ENCODE measurements around the gene NTM.

DNA sequence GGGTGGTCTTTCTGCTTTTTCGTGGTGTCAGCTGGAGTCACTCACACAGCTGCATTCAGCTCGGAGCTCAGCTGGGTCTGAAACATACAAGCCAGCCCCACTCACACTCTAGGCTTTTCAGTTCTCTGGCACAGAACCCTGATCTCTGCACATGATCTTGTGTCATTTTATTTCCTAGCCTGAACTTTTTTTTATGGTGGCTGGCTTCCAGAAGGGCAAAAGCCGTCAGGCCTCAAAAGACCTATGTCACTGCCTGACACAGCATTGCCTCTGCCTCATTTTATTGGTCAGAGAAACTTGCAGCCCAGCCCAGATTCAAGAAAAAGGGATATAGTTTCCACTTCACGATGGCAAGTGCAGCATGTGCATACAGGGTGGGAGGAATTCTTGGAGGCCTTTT is 117.8 kb downstream of the NTM start:
- TF ChIP-seq, protein P1, sequence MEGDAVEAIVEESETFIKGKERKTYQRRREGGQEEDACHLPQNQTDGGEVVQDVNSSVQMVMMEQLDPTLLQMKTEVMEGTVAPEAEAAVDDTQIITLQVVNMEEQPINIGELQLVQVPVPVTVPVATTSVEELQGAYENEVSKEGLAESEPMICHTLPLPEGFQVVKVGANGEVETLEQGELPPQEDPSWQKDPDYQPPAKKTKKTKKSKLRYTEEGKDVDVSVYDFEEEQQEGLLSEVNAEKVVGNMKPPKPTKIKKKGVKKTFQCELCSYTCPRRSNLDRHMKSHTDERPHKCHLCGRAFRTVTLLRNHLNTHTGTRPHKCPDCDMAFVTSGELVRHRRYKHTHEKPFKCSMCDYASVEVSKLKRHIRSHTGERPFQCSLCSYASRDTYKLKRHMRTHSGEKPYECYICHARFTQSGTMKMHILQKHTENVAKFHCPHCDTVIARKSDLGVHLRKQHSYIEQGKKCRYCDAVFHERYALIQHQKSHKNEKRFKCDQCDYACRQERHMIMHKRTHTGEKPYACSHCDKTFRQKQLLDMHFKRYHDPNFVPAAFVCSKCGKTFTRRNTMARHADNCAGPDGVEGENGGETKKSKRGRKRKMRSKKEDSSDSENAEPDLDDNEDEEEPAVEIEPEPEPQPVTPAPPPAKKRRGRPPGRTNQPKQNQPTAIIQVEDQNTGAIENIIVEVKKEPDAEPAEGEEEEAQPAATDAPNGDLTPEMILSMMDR (IDR thresholded peaks at IDR 0.05; ENCODE audit: insufficient read depth, low read length) = no peak
- no peak for TF ChIP-seq POLR2AphosphoS5 (IDR thresholded peaks at IDR 0.05; ENCODE audit: low read depth)
- TF ChIP-seq, protein P2, sequence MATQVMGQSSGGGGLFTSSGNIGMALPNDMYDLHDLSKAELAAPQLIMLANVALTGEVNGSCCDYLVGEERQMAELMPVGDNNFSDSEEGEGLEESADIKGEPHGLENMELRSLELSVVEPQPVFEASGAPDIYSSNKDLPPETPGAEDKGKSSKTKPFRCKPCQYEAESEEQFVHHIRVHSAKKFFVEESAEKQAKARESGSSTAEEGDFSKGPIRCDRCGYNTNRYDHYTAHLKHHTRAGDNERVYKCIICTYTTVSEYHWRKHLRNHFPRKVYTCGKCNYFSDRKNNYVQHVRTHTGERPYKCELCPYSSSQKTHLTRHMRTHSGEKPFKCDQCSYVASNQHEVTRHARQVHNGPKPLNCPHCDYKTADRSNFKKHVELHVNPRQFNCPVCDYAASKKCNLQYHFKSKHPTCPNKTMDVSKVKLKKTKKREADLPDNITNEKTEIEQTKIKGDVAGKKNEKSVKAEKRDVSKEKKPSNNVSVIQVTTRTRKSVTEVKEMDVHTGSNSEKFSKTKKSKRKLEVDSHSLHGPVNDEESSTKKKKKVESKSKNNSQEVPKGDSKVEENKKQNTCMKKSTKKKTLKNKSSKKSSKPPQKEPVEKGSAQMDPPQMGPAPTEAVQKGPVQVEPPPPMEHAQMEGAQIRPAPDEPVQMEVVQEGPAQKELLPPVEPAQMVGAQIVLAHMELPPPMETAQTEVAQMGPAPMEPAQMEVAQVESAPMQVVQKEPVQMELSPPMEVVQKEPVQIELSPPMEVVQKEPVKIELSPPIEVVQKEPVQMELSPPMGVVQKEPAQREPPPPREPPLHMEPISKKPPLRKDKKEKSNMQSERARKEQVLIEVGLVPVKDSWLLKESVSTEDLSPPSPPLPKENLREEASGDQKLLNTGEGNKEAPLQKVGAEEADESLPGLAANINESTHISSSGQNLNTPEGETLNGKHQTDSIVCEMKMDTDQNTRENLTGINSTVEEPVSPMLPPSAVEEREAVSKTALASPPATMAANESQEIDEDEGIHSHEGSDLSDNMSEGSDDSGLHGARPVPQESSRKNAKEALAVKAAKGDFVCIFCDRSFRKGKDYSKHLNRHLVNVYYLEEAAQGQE (IDR thresholded peaks at IDR 0.05; ENCODE audit: insufficient replicate concordance, low read depth) = no peak
- TF ChIP-seq GABPA (IDR thresholded peaks at IDR 0.05; ENCODE audit: low read depth) = no peak
